ENCODE results near the gene NEGR1.

The NEGR1 gene

GRCh38 chr1:72111662-72112061 lies 170.7 kb downstream of the NEGR1 start:
- peak; percentile 14 for DNase-seq

GRCh38 chr1:72109916-72110315 lies 172.4 kb downstream of the NEGR1 start:
- DNase-seq, result peak; percentile 21

- DNase-seq, result no peak
Observed at GRCh38 chr1:72105201-72105600, 177.1 kb downstream of the NEGR1 start.

- no peak for DNase-seq
Observed at GRCh38 chr1:72101840-72102632, 180.3 kb downstream of the NEGR1 start.

- DNase-seq, result peak; percentile 40
Observed at GRCh38 chr1:72100771-72101170, 181.6 kb downstream of the NEGR1 start.

- DNase-seq, result no peak
Observed at GRCh38 chr1:72097851-72098570, 184.3 kb downstream of the NEGR1 start.

- no peak for DNase-seq
Observed at GRCh38 chr1:72094209-72094608, 188.1 kb downstream of the NEGR1 start.

- DNase-seq, result no peak
Observed at GRCh38 chr1:72086394-72086793, 195.9 kb downstream of the NEGR1 start.

- DNase-seq, result no peak
Observed at GRCh38 chr1:72075425-72075824, 206.9 kb downstream of the NEGR1 start.

GRCh38 chr1:72066431-72066830 lies 215.9 kb downstream of the NEGR1 start:
- no peak for DNase-seq

GRCh38 chr1:72064196-72065075 lies 217.9 kb downstream of the NEGR1 start:
- peak; percentile 25 for DNase-seq

GRCh38 chr1:72063364-72064044 lies 218.8 kb downstream of the NEGR1 start:
- DNase-seq, result peak; percentile 11

GRCh38 chr1:72062584-72062983 lies 219.8 kb downstream of the NEGR1 start:
- DNase-seq, result peak; percentile 43

GRCh38 chr1:72060466-72061245 lies 221.7 kb downstream of the NEGR1 start:
- DNase-seq, result no peak

- DNase-seq, result no peak
Observed at GRCh38 chr1:72056516-72056915, 225.8 kb downstream of the NEGR1 start.

- no peak for DNase-seq
Observed at GRCh38 chr1:72051538-72051937, 230.8 kb downstream of the NEGR1 start.

GRCh38 chr1:72050551-72050950 lies 231.8 kb downstream of the NEGR1 start:
- DNase-seq, result no peak

- DNase-seq, result peak; percentile 80
Observed at GRCh38 chr1:72037745-72038343, 244.5 kb downstream of the NEGR1 start.

GRCh38 chr1:72034827-72035226 lies 247.5 kb downstream of the NEGR1 start:
- no peak for DNase-seq

GRCh38 chr1:72023063-72023930 lies 259.0 kb downstream of the NEGR1 start:
- DNase-seq, result no peak
